Measurements from ENCODE around the gene ABHD2.

DNA sequence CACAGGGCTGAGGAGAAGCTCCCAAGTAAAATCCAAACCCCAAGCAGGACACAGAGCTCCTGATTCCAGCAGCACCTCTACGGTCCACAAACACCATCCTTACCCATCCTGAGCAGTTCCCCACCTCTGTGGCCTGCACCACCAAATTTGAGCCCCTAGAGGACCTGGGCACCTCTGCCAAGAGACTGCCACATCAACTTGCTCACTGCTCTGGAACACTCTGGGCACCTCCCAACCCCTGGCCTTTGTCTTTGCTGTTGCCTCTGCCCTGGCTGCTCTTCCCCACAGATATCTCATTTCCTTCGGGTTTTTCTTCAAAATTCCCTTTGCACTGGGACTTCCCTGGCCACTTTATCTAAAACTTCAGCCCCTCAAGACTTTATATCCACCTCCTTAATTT is 127.4 kb downstream of the ABHD2 start:
- TF ChIP-seq, protein P1, sequence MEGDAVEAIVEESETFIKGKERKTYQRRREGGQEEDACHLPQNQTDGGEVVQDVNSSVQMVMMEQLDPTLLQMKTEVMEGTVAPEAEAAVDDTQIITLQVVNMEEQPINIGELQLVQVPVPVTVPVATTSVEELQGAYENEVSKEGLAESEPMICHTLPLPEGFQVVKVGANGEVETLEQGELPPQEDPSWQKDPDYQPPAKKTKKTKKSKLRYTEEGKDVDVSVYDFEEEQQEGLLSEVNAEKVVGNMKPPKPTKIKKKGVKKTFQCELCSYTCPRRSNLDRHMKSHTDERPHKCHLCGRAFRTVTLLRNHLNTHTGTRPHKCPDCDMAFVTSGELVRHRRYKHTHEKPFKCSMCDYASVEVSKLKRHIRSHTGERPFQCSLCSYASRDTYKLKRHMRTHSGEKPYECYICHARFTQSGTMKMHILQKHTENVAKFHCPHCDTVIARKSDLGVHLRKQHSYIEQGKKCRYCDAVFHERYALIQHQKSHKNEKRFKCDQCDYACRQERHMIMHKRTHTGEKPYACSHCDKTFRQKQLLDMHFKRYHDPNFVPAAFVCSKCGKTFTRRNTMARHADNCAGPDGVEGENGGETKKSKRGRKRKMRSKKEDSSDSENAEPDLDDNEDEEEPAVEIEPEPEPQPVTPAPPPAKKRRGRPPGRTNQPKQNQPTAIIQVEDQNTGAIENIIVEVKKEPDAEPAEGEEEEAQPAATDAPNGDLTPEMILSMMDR (IDR thresholded peaks at IDR 0.05): no peak
- no peak for TF ChIP-seq ZFX (IDR thresholded peaks at IDR 0.05; ENCODE audit: borderline replicate concordance)

Measured in 22Rv1 (cell line).